ENCODE measurements around the gene USP32.
"Not testable (repeated sequence)": the region's sequence is repeated elsewhere in the genome, so short reads cannot be mapped to it uniquely, and the experiment has no call there.

The USP32 gene

GRCh38 chr17:60401819-60402218, 9.9 kb upstream of the USP32 start:
- DNase-seq: no peak

GRCh38 chr17:60398227-60398959, 6.5 kb upstream of the USP32 start:
- DNase-seq: no peak

- DNase-seq: no peak
Measured at GRCh38 chr17:60396412-60396811, 4.5 kb upstream of the USP32 start.

GRCh38 chr17:60395508-60396065, 3.7 kb upstream of the USP32 start:
- no peak for DNase-seq

- DNase-seq: no peak
Measured at GRCh38 chr17:60393840-60394723, 2.1 kb upstream of the USP32 start.

- DNase-seq: no peak
Measured at GRCh38 chr17:60392845-60393702, 1.1 kb upstream of the USP32 start.

GRCh38 chr17:60391471-60392041, 377 bp downstream of the USP32 start:
- no peak for DNase-seq

- DNase-seq: no peak
Measured at GRCh38 chr17:60390925-60391470, 935 bp downstream of the USP32 start.

- no peak for DNase-seq
Measured at GRCh38 chr17:60390186-60390585, 1.7 kb downstream of the USP32 start.

GRCh38 chr17:60388742-60389141, 3.2 kb downstream of the USP32 start:
- DNase-seq: no peak

- no peak for DNase-seq
Measured at GRCh38 chr17:60387666-60388065, 4.3 kb downstream of the USP32 start.

- DNase-seq: no peak
Measured at GRCh38 chr17:60386147-60387058, 5.5 kb downstream of the USP32 start.

GRCh38 chr17:60384921-60385320, 7.0 kb downstream of the USP32 start:
- DNase-seq: not testable (repeated sequence)

- peak in 1 of 2 experiments; percentile 18 for DNase-seq
Measured at GRCh38 chr17:60383379-60383778, 8.6 kb downstream of the USP32 start.

GRCh38 chr17:60381958-60382357, 10.0 kb downstream of the USP32 start:
- DNase-seq: no peak

GRCh38 chr17:60379461-60379860, 12.5 kb downstream of the USP32 start:
- DNase-seq: not testable (repeated sequence)

GRCh38 chr17:60378187-60378586, 13.7 kb downstream of the USP32 start:
- not testable (repeated sequence) for DNase-seq

- DNase-seq: no peak
Measured at GRCh38 chr17:60372790-60373483, 19.0 kb downstream of the USP32 start.

GRCh38 chr17:60371818-60372510, 20.0 kb downstream of the USP32 start:
- DNase-seq: no peak

- no peak for DNase-seq
Measured at GRCh38 chr17:60371416-60371815, 20.5 kb downstream of the USP32 start.

Measured in NCI-H1930 (cell line).